Thymus (tissue), 11 donors: Measurements from ENCODE around the gene RAPGEF4. TPM values are rescaled to one million over a fixed set of nuclear protein-coding genes. Genes with fewer than 3 reads are reported as not detected.
"Not testable (repeated sequence)": the region's sequence is repeated elsewhere in the genome, so short reads cannot be mapped to it uniquely, and the experiment has no call there.

Source experiments
- DNase-seq, 9 donors: peaks; one replicate each; pipeline ENCODE4 v3.0.0-alpha.2; 2013; ENCODE audit warnings: low spot score in 9 of 9, low read depth in 6 of 9, missing footprints in 1 of 9
- H3K27ac ChIP-seq, 2 donors: one replicate each; pipeline ENCODE4 v1.5.1; 2013; ENCODE audit warnings: control low read depth in 1 of 2, low read depth in 1 of 2, low read length in 1 of 2, mild to moderate bottlenecking in 1 of 2, moderate library complexity in 1 of 2
- H3K27me3 ChIP-seq, 2 donors: one replicate each; pipeline ENCODE4 v1.5.1; 2013; ENCODE audit warnings: low read length in 1 of 2; ENCODE audit not compliant: control insufficient read depth in 2 of 2, insufficient read depth in 1 of 2
- H3K36me3 ChIP-seq, 2 donors: one replicate each; pipeline ENCODE4 v1.5.1; 2013; ENCODE audit warnings: low read length in 1 of 2, mild to moderate bottlenecking in 1 of 2, moderate library complexity in 1 of 2; ENCODE audit not compliant: control insufficient read depth in 2 of 2, insufficient read depth in 2 of 2
- H3K4me1 ChIP-seq, 2 donors: one replicate each; pipeline ENCODE4 v1.5.1; 2013; ENCODE audit warnings: low read length in 2 of 2; ENCODE audit not compliant: control insufficient read depth in 2 of 2, insufficient read depth in 2 of 2
- H3K4me3 ChIP-seq, 2 donors: one replicate each; pipeline ENCODE4 v1.5.1; 2013; ENCODE audit warnings: low read length in 2 of 2, control low read depth in 1 of 2, mild to moderate bottlenecking in 1 of 2
- H3K9me3 ChIP-seq, 2 donors: one replicate each; pipeline ENCODE4 v1.5.1; 2013; ENCODE audit warnings: low read length in 1 of 2, mild to moderate bottlenecking in 1 of 2; ENCODE audit not compliant: control insufficient read depth in 2 of 2, insufficient read depth in 1 of 2
- WGBS: extraction: QIAGEN DNeasy Blood & Tissue Kit; methylation state at CpG from one replicate; pipeline ENCODE4 v1.1.7; 2013; 5-methylcytosine and 5-hydroxymethylcytosine counted together
- polyA plus RNA-seq: library from polyadenylated mRNA; stranded (reverse); fragments of 200-250 nt; gene quantifications from one replicate; pipeline ENCODE4 v1.2.3, GENCODE V29; 2013
- total RNA-seq: library from RNA; stranded (reverse); fragments of 120-200 nt; gene quantifications from one replicate; pipeline ENCODE4 v1.2.4, GENCODE V29; 2013
- donor health status: healthy.

RAPGEF4 gene
- total and polyA plus RNA-seq, 2 donors = 2.0 to 3.6 TPM

DNA sequence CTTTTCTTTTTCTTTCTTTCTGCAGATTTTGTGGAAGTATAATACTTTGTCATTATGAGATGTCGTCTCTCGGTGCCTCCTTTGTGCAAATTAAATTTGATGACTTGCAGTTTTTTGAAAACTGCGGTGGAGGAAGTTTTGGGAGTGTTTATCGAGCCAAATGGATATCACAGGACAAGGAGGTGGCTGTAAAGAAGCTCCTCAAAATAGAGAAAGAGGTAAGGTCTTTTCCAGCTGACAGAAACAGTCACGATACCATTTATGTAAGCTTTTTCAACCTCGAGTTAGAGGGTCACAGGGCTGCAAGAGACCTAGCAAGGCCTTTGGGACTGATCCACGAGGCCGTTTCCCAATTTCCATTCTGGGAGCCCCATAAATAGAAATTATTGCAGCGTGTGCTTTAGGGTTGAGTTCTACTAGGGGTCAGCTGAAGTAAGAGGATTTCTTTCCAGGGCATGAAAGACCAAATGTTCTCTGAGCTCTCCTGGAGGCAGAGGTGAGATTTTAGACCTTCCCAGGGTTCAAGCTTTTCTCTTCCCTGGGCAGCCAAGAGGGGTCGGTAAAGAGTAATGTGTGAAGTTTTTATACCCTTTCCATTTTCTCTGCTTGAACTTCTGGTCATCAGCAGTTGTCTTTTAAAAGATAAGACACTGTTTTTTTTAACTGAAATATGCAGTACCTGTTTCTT, 355.5 kb downstream of the RAPGEF4 start:
- Histone ChIP-seq H3K36me3 (peaks cover 0 to 4% of the 10 kb centered on the region in 2 donors), H3K27ac (no peak overlapping the region), H3K4me3 (no peak overlapping the region), H3K27me3 (no peaks in the 10 kb centered on the region), H3K4me1 (no peaks in the 10 kb centered on the region), H3K9me3 (no peaks in the 10 kb centered on the region)
- WGBS = 96% methylated on average over 10 of the region's 10 CpGs
- DNase-seq = no peak

DNA sequence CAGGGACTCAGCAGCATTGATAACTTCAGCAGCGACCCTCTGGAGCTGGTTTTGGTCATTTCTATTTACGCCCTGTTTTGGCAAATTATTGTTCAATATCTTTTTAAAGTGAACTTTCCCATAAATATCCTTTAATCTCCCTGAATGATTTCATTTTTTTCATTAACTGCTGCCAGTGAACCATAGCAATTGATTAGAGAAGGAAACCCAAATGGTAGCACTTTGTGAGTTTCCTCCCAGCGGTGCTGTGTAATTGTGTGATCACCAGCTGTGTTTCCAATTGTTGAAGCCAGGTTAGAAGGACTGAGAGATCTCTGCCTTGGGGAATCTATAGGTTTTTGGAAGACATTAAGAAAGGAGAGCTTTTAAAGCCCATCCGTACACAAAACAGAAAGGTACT, 356.3 kb downstream of the RAPGEF4 start:
- Histone ChIP-seq H3K27me3 (no peaks in the 10 kb centered on the region), H3K4me1 (no peaks in the 10 kb centered on the region), H3K4me3 (no peak overlapping the region), H3K36me3 (peaks cover 0 to 4% of the 10 kb centered on the region in 2 donors), H3K9me3 (no peaks in the 10 kb centered on the region), H3K27ac (no peak overlapping the region)
- 99% methylated on average over 4 of the region's 4 CpGs for WGBS
- DNase-seq = no peak

DNA sequence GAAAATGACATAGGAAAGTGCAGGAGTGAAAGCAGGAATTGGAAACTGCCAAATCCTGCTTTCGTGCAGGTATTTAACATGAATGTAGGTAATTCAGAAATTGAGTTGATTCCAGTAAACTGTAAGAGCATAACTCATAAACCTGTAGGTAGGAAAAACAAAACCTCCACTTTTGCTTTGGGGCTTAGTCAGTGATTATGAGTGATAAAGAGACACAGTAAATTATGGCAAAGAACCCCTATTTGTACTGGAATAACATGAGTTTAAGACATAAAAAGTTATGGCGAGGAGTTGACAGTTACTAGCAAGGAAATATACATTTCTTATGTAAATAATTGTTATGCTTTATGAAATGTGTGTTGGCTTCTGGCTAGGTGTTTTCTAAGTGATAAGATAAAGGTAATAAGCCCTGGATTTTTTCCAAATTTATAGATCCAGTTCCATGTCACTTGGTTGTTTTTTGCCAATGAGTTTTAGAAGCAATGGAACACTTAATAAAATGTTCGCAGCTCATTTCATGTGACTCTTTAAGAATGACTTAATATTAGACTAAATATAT, 357.3 kb downstream of the RAPGEF4 start:
- H3K27ac ChIP-seq = no peak overlapping the region
- peaks cover 0 to 4% of the 10 kb centered on the region in 2 donors for H3K36me3 ChIP-seq
- WGBS = 98% methylated on average over 3 of the region's 3 CpGs
- H3K9me3 ChIP-seq = no peaks in the 10 kb centered on the region
- no peak for DNase-seq
- no peak overlapping the region for H3K4me3 ChIP-seq
- H3K27me3 ChIP-seq = no peaks in the 10 kb centered on the region
- H3K4me1 ChIP-seq = no peaks in the 10 kb centered on the region

DNA sequence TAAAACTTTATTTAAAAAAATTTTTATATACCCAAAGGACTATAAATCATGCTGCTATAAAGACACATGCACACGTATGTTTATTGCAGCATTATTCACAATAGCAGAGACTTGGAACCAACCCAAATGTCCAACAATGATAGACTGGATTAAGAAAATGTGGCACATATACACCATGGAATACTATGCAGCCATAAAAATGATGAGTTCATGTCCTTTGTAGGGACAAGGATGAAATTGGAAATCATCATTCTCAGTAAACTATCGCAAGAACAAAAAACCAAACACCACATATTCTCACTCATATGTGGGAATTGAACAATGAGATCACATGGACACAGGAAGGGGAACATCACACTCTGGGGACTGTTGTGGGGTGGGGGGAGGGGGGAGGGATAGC, 358.0 kb downstream of the RAPGEF4 start:
- not testable (repeated sequence) for H3K36me3 ChIP-seq, H3K27ac ChIP-seq, H3K9me3 ChIP-seq, H3K4me3 ChIP-seq, DNase-seq, H3K27me3 ChIP-seq, H3K4me1 ChIP-seq
- 98% methylated on average over 2 of the region's 2 CpGs for WGBS

DNA sequence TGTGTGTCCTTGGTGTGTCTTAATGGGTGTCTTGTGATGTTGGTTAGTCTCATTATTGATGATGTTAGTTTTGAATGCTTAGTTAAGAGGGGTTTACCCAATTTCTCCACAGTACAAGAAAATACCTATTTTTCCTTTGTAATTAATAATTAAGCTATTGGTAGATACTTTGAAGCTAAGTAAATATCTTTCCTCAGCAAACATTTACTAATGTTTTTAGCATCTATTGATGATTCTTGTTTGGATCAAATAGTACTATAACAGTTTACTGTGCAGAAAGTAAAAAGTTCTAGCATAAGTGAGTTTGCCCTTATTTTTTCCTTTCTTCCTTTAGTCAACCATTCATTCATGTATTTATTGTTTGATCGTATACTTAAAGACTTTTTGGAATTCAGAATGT, 359.1 kb downstream of the RAPGEF4 start:
- peaks cover 0 to 4% of the 10 kb centered on the region in 2 donors for H3K36me3 ChIP-seq
- no peak overlapping the region for H3K4me3 ChIP-seq
- WGBS = 100% methylated on average over 1 of the region's 1 CpG
- no peaks in the 10 kb centered on the region for H3K4me1 ChIP-seq
- H3K27ac ChIP-seq = no peak overlapping the region
- no peaks in the 10 kb centered on the region for H3K27me3 ChIP-seq
- no peaks in the 10 kb centered on the region for H3K9me3 ChIP-seq
- no peak for DNase-seq

DNA sequence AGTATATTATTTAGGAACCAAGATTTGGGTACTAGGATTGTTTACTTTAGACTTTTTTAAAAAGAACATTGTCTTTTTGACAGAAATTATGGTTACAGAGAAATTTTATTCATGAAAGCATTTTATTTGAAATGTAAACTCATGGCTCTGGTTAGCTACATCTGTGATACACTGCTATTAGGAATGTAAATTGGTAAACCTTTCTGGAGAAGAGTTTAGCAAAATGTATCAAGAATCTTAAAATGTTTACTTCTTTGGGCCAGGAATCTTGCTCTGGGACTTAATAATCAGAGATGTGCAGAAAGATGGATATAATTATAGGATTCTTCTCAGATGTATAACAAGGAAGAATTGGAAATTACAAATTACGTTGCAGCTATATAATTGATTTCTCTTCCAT, 359.7 kb downstream of the RAPGEF4 start:
- no peak overlapping the region for H3K27ac ChIP-seq
- H3K36me3 ChIP-seq = peaks cover 0 to 4% of the 10 kb centered on the region in 2 donors
- 96% methylated on average over 1 of the region's 1 CpG for WGBS
- no peaks in the 10 kb centered on the region for H3K27me3 ChIP-seq
- no peaks in the 10 kb centered on the region for H3K9me3 ChIP-seq
- DNase-seq = no peak
- no peaks in the 10 kb centered on the region for H3K4me1 ChIP-seq
- no peak overlapping the region for H3K4me3 ChIP-seq

DNA sequence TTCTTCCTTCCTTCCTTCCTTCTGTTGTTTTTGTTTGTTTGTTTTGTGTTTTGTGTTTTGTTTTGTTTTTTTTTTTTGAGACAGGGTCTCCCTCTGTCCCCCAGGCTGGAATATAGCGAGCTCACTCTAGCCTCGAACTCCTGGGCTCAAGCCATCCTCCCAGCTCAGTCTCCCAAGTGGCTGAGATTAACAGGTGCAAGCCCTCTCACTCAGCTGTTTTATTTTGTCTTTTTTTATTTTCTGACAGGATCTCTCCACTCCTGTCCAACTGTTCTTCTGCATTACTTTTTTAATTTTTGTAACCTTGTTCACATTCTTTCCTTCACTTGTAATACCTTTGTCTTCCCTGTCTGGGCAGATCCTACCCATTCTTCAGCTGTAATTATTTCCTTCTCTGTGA, 363.6 kb downstream of the RAPGEF4 start:
- no peaks in the 10 kb centered on the region for H3K4me1 ChIP-seq
- H3K27me3 ChIP-seq = no peaks in the 10 kb centered on the region
- no peaks in the 10 kb centered on the region for H3K9me3 ChIP-seq
- no peak for DNase-seq
- H3K4me3 ChIP-seq = no peak overlapping the region
- H3K36me3 ChIP-seq = no peaks in the 10 kb centered on the region
- 96% methylated on average over 2 of the region's 2 CpGs for WGBS
- H3K27ac ChIP-seq = no peak overlapping the region

DNA sequence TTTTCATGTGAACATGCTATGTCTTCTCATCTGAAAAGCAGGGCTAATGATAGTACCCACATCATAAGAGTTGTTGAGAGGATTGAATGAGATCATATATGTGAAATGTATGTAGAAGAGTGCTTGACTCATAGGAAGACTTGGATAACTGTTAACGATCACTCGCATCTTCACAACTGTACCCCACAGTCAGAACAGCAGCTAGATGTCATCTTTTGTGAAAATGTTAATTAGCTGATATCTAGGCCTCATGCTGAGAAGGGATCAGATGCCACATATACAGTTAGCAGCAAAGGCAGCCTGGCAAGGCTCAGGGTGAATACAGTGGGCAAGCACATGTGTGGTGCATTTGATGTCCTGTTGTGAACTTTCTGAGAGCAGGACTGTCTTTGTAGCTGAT, 364.2 kb downstream of the RAPGEF4 start:
- no peak overlapping the region for H3K4me3 ChIP-seq
- H3K27me3 ChIP-seq = no peaks in the 10 kb centered on the region
- 96% methylated on average over 2 of the region's 2 CpGs for WGBS
- H3K36me3 ChIP-seq = no peaks in the 10 kb centered on the region
- DNase-seq = no peak
- H3K27ac ChIP-seq = no peak overlapping the region
- H3K4me1 ChIP-seq = no peaks in the 10 kb centered on the region
- no peaks in the 10 kb centered on the region for H3K9me3 ChIP-seq

DNA sequence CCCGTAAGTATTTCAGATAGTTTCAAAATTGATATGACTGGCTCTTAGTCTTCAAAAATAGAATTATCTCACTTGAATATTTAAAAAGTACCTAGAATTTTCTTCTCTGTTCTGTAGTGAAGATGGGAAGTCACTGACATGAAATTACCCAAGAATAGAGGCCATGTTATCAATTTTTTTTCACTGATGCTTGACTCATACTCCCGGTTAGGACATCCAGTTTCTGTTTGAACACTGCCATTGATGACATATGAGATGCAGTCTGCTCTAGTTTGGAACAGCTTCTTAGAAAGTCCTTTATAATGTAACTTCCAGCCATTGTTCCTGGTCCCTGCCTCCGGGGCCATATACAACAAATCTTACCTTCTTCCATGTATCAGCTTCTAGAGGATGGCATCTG, 366.0 kb downstream of the RAPGEF4 start:
- Histone ChIP-seq H3K9me3 (no peaks in the 10 kb centered on the region), H3K4me3 (no peak overlapping the region), H3K4me1 (no peaks in the 10 kb centered on the region), H3K27ac (no peak overlapping the region), H3K27me3 (no peaks in the 10 kb centered on the region), H3K36me3 (no peaks in the 10 kb centered on the region)
- 95% methylated on average over 3 of the region's 3 CpGs for WGBS
- no peak for DNase-seq
